HG03378 (cell line): Measurements from ENCODE around the gene PLCD1.
"Not testable (repeated sequence)": the region's sequence is repeated elsewhere in the genome, so short reads cannot be mapped to it uniquely, and the experiment has no call there.

Source experiments
- ATAC-seq: cut with Tn5 transposase; IDR thresholded peaks from one replicate; pipeline ENCODE4 v1.9.1; 2021; ENCODE audit warnings: mild to moderate bottlenecking, moderate library complexity; ENCODE audit not compliant: unreplicated experiment

The PLCD1 gene

DNA sequence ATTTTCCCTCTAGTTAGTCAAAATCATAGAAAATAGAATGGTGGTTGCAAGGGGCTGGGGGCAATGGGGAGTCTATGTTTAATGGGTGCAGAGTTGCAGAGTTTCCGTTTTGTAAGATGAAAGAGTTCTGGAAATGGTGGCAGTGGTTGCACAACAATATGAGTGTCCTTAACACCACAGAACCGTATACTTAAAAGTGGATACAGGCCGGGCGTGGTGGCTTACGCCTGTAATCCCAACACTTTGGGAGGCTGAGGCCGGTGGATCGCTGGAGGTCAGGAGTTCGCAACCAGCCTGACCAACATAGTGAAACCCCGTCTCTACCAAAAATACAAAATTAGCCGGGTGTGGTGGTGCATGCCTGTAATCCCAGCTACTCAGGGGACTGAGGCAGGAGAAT, 41.1 kb downstream of the PLCD1 start:
- not testable (repeated sequence) for ATAC-seq

DNA sequence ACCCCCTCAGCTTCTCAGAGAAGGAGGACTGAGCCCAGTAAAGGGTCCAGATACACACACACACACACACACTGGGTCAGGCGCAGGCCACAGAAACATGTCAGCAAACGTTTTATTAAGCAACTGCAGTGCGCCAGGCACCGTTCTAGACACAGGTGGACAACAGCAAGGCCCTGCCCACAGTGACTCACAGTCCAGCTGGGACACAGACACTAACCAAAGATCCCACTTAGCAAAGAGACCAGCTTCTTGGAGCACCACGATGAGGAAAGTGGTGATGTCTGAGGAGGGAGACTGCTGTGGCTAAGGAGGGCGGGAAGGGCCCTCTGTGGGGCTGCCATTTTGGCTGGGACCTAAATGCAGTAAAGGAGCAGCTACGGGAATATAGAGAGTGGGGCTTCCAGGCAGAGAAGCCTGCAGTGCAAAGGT, 41.7 kb downstream of the PLCD1 start:
- no peak for ATAC-seq

DNA sequence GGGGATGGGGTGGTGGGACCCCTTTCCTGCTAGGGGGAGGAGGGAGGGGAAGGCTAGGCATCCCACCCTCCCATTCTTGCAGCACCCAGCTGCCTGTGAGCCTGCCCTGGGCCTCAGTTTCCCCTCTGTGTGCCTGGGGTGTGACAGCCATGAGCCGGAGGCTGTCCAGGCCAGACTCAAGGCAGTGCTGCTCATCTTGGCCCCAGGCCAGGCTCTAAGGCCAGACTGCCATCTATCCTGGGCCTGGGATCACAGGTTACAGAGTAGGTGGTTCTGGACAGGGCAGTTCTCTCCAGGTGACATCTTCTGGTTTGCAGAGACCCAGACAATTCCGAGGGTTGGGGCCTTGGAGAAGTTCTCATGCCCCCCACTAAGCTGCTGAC, 42.1 kb downstream of the PLCD1 start:
- ATAC-seq: no peak

DNA sequence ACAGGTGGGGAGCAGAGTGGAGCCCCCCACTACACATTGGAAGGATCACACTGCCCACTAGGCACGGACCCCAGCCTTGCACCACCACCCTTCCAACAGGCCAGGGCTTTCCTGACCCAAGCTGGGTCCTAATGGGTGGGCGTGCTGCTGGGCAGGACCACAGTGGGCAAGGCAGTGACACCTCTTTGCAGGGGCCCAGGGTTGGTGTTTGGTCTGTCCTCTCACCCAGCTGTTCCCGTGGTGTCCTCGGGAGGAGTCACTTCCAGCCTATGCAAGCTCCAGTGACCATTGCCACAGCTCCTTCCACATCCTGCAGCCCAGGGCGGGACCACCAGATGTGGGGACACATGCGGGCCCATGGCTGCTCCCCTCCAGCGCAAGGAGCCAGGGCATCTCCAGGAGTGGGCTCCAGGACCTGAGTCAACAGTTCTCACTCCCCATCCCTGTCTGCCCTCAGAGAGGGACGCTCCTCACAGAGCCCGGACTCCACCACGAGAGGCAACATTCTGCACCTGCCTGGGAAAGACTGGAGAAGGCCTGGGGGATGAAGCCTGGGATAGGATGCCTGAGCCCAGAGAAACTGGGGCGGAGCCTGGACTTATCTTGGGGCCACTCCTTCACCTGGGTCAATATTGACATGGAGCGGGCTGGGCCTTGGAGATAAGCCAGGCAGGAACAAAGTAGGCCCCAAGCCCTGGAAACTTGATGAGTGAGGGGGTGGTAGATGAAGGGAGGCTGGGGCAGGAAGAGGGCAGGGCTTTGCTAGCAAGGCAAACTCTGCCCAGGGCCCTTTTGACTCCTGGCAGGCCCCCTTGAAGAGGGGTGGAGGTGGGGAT, 42.7 kb downstream of the PLCD1 start:
- ATAC-seq: no peak

DNA sequence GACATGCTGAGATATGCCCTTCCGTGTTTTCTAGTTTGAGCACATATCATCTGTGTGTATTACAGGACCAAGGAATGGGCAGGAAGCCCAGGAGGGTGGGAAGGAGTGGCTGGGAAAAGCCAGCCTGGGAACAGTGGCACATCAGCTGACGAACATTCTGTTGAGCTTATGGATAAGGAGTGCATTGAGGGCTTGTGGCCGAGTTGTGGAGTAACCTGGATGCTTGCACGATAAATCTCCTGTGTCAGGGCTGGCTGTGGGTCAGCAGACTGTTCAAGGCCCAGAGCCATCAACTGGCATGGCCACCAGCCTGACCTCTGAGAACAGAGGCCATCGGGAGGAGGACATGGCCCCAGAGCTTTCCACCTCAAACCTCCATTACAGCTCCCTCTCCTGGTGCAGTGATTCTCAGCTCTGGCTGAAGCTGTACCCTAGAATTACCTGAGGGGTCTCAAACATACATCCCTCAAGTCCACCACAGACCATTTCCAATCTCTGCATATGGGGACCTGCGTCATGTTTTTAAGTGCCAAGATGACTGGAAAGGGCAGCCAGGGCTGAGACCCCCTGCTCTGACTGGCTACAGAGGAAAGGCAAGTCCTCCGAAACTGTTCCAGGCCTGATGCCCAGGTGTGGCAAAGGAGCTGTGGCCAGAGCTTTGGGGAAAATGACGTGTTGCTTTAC, 43.7 kb downstream of the PLCD1 start:
- no peak for ATAC-seq

DNA sequence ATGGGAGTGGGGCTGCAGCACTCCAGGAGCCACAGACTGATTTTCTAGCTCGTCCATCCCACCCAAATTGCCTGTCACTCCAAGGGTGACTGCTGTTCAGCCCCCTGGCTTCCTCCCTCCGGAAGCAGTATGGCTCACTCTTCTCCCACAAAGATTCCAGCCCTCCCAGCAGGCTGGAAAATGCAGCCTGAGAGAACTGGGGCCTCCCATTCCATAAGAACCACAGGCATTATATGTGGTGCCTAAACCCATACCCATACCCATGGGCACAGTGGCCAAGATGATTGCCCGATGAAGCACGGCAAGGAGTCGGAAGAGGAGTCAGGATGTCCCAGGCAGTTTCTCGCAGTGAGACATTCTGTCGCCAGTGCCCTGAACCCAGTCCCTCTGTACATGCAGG, 44.8 kb downstream of the PLCD1 start:
- no peak for ATAC-seq

DNA sequence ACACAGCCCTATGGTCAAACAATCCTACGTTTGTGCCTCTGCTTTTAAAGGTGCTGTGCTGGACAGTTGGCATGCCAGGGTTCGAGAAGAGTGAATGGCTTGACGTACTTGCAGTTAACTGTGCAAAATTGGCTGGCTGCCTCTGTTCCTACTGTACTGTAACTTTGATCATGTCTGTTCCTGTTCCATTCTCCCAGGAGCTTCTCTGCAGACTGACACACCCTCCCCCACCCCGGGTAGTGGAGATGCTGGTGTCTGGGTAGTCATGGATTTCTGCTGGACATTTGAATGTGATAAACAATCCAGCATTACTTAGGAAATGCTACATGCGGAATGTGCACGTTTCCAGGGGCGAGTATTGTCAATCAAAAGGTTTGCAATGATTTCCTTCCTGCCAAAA, 45.4 kb downstream of the PLCD1 start:
- no peak for ATAC-seq

DNA sequence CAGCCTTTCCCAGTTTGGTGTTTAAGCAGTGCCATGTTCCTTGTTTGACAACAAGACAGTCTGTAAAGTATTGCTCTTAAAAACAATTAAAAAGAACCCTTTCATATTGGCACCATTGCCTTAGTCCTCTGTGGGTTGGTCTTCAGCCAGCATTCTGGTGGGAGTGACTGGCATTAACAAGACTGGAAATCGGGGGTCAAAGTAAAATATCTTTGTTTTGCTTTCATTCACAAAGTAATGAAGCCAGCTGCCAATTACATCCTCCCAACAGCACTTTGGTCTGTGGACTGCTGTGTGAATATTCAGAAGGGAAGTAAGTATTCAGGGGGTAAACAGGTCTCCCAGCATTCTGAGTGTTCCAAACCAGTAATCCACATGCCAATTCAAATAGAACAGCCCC, 47.1 kb downstream of the PLCD1 start:
- no peak for ATAC-seq

DNA sequence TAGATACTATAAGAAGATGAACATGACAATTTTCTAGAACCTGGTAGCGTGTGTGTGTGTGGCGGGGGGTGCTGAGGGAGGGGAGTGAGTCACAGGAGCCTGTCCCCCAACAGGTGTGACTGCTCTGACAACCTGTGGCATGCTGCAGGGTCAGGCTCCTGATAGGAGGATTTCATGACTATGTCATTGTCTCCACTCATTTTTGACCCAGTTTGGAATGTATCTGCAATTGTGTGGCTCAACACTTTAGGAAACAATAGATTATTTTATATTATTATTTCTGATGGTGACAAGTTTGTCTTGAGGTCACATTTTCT, 48.1 kb downstream of the PLCD1 start:
- ATAC-seq: no peak

DNA sequence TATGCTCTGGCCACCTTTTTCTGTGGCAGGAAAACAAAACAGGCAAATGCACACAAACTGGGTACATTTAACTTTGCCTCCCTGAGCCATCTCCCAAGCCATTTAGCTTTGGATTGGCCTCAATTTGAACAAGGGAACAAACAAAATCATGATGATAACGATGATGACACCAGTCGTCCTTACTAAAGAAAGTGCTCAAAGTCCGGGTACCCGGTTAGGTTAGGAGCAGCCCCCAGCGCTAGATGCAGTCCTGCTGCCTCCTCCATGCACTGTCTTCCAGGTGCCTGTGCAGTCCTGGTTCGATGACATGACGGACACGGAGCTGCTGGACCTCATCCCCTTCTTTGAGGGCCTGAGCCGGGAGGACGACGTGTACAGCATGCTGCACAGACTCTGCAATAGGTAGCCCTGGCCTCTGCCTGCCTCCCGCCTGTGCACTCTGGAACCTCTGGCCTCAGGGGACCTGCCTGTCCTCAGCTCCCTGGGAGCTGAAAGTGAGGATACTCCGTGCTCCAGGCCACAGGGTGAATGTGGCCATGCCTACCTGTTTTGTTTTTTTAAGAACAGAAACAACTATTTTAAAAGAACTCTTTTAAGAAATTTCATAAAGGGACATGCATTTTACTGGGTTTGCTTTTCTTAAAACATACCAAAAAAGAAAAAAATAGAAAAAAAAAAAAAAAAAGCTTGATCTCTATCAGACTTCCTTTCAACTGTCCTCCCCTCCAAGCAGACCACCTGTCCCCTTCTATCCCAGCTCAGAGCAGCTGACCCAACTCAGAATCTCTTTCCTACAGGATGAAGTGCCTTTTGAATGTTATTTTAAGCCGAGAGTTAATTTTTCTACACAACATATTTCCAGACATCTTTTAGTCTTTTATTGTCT, 48.7 kb downstream of the PLCD1 start:
- no peak for ATAC-seq

DNA sequence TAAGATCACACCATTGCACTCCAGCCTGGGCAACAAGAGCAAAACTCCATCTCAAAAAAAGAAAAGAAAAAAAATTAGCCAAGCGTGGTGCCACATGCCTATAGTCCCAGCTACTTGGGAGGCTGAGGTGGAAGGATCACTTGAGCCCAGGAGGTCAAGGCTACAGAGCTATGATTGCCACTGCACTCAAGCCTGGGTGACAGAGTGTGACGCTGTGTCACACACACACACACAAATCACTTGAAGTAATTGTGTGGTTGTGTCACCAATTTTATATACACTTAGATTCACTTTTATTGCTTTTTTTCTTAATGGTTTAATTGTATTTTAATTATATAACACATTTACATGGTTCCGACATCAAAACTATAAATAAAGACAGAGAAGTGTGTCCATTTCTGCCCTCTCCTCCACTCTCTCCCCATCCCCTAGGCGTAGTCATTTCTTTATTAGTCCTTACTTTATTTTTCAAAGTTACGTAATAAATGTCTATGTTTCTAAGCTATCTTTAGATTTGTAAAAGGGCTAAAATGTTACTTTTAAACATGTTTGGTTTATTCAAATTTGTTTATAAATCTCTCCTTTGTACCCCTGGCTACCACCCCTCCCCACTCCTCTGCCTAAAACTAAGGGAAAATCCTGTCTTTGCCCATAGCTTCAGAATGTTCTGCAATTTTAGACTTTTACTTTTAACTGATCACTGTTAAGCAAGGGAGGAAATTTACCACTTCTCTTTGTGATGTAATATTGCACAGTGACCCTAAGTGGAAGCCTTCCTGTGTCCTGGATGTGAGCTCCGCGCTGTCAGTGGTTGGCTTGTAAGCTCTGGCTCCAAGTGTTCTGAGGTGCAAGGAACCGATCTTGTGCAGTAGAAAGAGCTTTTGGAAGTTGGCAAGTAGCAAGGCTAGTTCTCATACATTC, 49.6 kb downstream of the PLCD1 start:
- ATAC-seq: no peak

DNA sequence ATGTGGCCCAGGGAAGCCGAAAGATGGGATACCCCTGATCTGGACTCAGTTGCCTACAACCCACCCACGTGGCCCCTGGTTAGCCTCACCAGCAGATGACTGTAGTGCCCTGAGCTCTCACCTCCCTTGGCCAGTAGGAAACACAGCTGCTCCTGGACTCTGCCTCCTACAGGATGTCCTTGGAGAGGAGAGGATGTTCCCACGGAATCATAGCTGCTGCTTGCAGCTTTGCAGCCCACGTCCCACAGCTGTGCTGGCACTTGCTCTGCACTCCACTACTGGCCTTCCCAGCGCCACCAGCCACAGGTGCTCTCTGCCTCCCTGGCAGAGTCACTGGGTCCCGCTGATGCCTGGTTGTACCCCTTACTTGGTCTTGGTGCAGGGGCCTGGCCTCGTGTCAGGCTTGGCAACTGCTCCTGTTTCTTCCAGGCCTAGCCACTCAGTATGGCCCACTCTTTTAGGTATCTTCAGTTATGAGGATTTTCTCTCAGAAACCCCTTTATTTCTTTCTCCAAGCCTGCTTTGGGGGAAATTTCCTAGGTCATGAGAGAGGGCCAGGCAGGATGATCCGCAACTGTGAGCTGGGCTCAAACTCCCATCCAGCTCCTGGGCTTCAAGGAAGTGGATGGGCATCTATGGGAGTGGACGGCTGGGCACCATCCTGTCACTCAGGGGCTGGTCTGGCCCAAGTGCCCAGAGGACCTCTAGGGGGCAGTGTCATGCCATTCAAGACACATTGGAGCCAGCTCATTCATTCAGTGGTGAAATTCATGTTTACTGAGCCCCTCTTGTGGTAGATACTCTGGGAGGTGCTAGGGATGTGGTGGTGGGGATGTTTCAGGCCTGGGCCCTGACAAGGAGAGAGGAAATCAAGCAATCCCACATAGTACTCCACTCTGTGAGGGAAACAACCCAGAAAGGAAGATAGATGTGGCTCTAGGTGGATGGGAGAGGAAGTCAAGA, 55.0 kb downstream of the PLCD1 start:
- ATAC-seq: peak; percentile 87

DNA sequence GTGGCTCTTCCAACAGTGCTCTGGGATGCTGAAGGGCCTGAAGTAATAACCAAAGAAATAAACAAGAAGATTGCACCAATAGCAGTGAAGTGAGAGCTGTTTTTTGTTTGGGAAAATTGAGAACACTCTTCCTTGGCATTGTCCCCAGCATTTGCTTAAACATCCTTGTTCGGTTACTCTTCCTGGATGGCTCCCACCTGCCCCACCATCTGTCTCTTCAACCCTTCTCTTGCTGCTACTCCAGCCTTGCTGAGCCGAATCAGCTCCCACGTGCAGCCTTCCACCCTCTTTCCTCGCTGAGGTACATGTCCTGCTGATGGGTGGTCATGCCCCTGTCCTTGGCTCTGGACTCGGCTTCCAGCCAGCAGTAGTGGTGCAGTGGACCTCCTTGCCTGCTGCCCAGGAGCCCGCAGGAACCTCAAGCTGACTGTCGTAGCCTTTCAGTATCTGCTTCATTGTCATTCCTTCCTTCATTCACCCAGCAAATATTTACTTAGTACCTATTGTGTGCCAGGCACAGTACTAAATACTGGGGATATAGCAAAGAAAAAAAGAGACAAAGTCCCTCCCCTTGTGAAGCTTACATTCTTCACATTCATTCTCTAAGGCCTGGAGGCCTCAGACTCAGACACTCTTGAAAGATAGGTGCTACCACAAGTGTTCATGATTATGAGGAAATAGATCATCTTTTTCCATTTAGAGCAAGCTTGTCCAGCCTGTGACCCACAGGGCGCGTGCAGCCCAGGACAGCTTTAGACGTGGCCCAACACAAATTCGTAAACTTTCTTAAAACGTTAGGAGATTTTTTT, 56.0 kb downstream of the PLCD1 start:
- ATAC-seq: no peak

DNA sequence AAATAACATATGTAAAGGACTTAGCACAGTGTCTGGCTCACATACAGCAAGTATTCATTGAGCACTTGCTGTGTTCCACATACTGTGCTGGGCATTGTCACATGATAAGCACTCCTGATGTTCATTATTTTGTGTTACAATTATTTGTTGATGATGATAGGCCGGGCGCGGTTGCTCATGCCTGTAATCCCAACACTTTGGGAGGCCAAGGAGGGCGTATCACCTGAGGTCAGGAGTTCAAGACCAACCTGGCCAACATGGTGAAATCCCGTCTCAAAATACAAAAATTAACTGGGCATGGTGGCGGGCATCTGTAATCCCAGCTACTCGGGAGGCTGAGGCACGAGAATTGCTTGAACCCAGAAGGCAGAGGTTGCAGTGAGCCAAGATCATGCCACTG, 57.4 kb downstream of the PLCD1 start:
- not testable (repeated sequence) for ATAC-seq

DNA sequence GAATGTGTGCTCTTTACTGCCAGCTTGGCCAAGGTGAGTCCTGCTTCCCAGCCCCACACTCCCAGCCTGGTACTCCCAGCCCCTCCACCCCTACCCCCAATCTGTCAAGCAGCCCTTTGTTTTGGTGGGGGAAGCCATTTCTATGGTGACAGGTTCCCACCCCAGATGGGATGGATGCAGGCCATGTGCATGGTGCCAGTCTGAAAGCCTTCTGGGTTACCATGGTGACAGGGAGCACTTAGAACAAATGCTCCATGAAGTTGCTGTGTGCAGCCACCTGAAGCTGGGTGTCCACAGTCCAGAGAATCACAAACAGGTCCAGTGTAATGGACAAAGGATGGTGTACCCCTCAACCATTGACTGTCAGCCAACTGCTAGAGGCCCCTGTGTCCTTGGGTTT, 58.0 kb downstream of the PLCD1 start:
- no peak for ATAC-seq

DNA sequence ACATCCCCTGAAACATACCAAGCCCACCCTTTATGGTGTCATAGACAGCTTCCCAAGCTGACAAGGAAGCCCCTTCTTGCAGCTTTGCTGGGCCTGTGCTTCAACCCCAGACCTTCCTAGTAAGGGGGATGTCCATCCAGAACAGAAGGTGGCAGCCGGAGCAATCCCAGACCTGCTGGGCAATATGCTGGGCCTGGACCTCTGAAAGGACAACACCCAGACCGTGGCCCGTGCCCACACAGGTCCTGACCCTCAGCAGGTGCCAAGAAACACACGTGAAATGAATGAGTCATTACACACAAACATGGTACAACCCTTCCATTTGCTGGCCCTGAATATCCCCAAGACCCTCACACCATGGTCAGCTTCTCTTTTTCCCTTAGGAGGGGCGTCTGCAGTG, 58.6 kb downstream of the PLCD1 start:
- no peak for ATAC-seq

DNA sequence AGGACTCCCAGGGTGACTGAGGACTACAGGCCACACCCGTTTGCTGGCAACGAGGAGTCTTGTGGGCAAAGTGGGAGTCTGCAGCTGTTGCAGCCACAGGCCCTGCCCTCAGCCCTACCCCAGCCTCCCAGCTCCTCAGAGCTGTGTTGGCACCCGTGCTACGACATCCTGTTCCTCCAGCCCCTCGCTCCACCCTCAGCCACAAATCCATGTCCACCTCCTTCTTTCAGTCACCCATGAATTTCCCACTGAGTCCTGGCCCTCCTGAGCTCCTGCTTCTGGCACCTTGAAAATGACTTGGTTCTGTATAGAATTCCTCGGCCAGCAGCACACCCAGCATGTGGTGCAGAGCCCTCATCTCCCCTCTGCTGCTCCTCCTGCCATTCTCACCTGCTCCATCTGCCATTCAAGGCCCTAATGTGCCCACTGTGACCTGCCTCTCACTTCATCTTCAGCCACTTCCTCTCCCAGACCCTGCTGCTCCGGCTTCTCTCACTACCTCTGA, 59.8 kb downstream of the PLCD1 start:
- ATAC-seq: no peak

DNA sequence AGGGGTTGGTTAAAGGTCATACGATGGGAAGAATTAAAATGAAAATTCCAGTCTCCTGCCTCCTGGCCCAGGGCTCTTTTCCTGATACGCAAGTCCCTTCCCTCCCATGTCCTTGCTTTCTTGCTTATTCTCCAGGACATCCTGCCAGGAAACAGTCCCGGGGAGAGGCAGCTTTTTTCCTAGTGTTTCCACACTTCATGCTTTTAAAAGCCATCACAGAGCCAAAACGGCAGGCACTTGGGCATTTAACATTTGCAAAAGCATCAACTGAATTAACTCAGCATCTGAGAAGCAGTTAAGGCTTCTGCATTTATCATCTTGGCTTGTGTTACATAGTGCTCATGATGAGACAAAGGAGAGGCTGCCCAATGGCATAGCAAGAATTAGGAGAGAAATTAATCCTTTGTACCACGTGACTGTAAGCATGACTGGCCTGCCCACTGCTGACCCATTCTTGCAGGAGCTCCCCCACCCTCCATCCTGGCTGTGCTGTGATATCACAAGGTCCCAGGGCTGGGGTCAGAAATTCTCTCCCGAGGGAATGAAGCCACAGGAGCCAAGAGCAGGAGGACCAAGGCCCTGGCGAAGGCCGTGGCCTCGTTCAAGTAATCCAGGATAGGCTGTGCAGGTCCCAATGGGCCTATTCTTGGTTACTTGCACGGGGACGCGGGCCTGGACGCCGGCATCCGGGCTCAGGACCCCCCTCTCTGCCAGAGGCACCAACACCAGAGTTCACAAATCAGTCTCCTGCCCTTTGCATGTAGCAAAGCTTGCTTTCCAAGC, 60.4 kb downstream of the PLCD1 start:
- no peak for ATAC-seq
